ENCODE measurements around the gene RARRES1.

The RARRES1 gene

DNA sequence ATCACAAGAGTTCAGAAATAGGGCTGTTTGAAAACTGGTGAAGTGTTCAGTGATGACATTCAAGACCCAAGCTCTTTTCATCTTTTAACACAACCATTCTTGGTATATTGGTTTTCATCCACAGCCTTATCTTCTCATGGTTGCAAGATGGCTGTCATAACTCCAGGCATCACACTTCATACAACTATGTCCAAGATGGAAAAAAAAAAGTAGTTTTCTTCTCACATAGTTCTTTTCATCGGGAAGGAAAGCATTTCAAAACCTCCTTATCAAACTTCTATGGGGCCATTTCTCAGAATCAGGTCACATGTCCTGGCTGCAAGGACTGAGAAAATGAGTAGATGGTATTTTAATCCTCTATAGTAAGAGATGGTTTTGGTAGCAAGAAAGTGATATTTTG lies 48.5 kb upstream of the RARRES1 start:
- Histone ChIP-seq H3K4me1 (ENCODE audit: control insufficient read depth, insufficient read depth, low read length) (no peaks in the 10 kb centered on the region), H3K4me3 (ENCODE audit: low read depth, low read length) (no peak overlapping the region), H3K36me3 (ENCODE audit: control insufficient read depth in 2 of 2, insufficient read depth in 1 of 2, low read length in 2 of 2) (no peaks in the 10 kb centered on the region), H3K27ac (ENCODE audit: extremely low read depth, low read depth, low read length) (no peak overlapping the region), H3K9me3 (ENCODE audit: control insufficient read depth, insufficient read depth, low read depth, low read length) (no peaks in the 10 kb centered on the region)
- POLR2A ChIA-PET: no interaction called here
- no peak for TF ChIP-seq ZNF248 (tag by site-specific recombination; IDR thresholded peaks at IDR 0.05)
- TF ChIP-seq MZF1 (tag by site-specific recombination; IDR thresholded peaks at IDR 0.05; ENCODE audit: borderline replicate concordance): no peak
- TF ChIP-seq ZFP3 (tag by site-specific recombination; IDR thresholded peaks at IDR 0.05; ENCODE audit: low read depth): no peak
- no peak for TF ChIP-seq ZFHX2 (tag by site-specific recombination; conservative IDR thresholded peaks at IDR 0.05)
- TF ChIP-seq ZNF423 (tag by site-specific recombination; IDR thresholded peaks at IDR 0.05): no peak
- TF ChIP-seq ZNF664 (tag by site-specific recombination; IDR thresholded peaks at IDR 0.05): no peak
- no peak for TF ChIP-seq ZNF140 (tag by site-specific recombination; IDR thresholded peaks at IDR 0.05)
- TF ChIP-seq ZNF623 (tag by site-specific recombination; IDR thresholded peaks at IDR 0.05): no peak
- no peak for TF ChIP-seq ZNF548 (tag by site-specific recombination; IDR thresholded peaks at IDR 0.05)
- TF ChIP-seq ZNF785 (tag by site-specific recombination; IDR thresholded peaks at IDR 0.05): no peak
- TF ChIP-seq ZNF223 (tag by site-specific recombination; IDR thresholded peaks at IDR 0.05): no peak
- no peak for TF ChIP-seq ZNF354C (tag by site-specific recombination; IDR thresholded peaks at IDR 0.05; ENCODE audit: borderline replicate concordance, low read depth)
- CTCF ChIA-PET: interaction anchor here (0.5 to 0.9 kb wide), 3 partner anchors 11 to 53 kb away, joined by 3 to 4 read pairs (median 3); no protein-coding TSS in a partner anchor

DNA sequence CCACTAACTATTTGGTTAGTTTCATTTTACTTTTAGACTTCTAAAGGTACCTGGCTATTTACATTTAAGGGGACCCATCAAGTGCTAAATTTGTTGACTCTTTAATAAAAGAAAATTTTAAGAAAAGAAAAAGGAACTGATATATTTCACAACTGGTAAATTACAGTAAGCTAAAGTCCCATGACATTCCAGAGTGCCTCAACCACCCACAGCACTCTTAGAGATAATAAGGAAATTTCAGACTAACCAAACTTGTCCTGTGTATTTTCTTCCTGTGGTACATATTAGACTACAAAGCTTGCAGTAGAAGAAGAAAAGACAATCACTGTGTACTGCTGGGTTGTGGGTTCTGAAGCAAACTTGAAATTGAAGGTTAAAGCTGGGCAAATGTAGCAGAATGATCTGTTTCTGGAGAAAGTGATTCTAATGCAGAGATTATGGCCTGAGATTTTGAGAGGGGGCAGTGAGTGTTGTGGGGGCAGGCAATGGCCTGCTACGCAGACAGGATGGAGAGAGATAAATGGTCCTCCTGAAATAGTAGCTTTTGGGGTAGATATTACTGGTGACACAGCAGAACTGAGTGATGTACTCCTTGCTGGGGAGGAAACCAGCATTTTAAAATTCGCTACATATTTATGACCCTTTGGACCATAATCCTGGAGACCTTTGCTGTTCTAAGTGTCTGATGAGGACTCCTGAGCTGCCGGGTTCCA lies 45.1 kb upstream of the RARRES1 start:
- ChIA-PET CTCF (interaction anchor here (0.7 to 1.5 kb wide), 3 partner anchors 12 to 118 kb away, joined by 3 to 4 read pairs (median 4); no protein-coding TSS in a partner anchor), POLR2A (no interaction called here)
- no peak overlapping the region for H3K27ac ChIP-seq (ENCODE audit: extremely low read depth, low read depth, low read length)
- TF ChIP-seq ZNF2 (tag by site-specific recombination; IDR thresholded peaks at IDR 0.05) (no peak), TRIM28 (IDR thresholded peaks at IDR 0.05; ENCODE audit: borderline replicate concordance, low read length) (no peak), ZNF404 (tag by site-specific recombination; IDR thresholded peaks at IDR 0.05) (no peak), ZNF202 (tag by site-specific recombination; IDR thresholded peaks at IDR 0.05; ENCODE audit: borderline replicate concordance) (no peak), ZNF621 (tag by site-specific recombination; IDR thresholded peaks at IDR 0.05) (no peak), GLI4 (tag by site-specific recombination; IDR thresholded peaks at IDR 0.05) (no peak), SCRT1 (tag by site-specific recombination; IDR thresholded peaks at IDR 0.05; ENCODE audit: borderline replicate concordance) (no peak), ZNF223 (tag by site-specific recombination; IDR thresholded peaks at IDR 0.05) (no peak), EGR2 (tag by site-specific recombination; IDR thresholded peaks at IDR 0.05; ENCODE audit: low read depth) (no peak), ZBTB21 (tag by site-specific recombination; IDR thresholded peaks at IDR 0.05) (no peak), ZNF670 (tag by site-specific recombination; IDR thresholded peaks at IDR 0.05; ENCODE audit: low read depth) (no peak), ZNF133 (tag by site-specific recombination; IDR thresholded peaks at IDR 0.05) (no peak)
- TF ChIP-seq, protein P1, sequence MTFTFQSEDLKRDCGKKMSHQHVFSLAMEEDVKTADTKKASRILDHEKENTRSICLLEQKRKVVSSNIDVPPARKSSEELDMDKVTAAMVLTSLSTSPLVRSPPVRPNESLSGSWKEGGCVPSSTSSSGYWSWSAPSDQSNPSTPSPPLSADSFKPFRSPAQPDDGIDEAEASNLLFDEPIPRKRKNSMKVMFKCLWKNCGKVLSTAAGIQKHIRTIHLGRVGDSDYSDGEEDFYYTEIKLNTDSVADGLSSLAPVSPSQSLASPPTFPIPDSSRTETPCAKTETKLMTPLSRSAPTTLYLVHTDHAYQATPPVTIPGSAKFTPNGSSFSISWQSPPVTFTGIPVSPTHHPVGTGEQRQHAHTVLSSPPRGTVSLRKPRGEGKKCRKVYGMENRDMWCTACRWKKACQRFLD (tag by site-specific recombination; IDR thresholded peaks at IDR 0.05): no peak
- TF ChIP-seq, protein P2, sequence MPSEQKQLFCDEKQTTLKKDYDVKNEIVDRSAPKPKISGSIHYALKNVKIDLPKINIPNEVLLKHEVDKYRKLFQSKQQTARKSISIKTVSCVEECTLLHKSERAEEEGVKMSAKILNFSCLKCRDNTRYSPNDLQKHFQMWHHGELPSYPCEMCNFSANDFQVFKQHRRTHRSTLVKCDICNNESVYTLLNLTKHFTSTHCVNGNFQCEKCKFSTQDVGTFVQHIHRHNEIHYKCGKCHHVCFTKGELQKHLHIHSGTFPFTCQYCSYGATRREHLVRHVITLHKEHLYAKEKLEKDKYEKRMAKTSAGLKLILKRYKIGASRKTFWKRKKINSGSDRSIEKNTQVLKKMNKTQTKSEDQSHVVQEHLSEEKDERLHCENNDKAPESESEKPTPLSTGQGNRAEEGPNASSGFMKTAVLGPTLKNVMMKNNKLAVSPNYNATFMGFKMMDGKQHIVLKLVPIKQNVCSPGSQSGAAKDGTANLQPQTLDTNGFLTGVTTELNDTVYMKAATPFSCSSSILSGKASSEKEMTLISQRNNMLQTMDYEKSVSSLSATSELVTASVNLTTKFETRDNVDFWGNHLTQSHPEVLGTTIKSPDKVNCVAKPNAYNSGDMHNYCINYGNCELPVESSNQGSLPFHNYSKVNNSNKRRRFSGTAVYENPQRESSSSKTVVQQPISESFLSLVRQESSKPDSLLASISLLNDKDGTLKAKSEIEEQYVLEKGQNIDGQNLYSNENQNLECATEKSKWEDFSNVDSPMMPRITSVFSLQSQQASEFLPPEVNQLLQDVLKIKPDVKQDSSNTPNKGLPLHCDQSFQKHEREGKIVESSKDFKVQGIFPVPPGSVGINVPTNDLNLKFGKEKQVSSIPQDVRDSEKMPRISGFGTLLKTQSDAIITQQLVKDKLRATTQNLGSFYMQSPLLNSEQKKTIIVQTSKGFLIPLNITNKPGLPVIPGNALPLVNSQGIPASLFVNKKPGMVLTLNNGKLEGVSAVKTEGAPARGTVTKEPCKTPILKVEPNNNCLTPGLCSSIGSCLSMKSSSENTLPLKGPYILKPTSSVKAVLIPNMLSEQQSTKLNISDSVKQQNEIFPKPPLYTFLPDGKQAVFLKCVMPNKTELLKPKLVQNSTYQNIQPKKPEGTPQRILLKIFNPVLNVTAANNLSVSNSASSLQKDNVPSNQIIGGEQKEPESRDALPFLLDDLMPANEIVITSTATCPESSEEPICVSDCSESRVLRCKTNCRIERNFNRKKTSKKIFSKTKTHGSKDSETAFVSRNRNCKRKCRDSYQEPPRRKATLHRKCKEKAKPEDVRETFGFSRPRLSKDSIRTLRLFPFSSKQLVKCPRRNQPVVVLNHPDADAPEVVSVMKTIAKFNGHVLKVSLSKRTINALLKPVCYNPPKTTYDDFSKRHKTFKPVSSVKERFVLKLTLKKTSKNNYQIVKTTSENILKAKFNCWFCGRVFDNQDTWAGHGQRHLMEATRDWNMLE (tag by site-specific recombination; conservative IDR thresholded peaks at IDR 0.05; ENCODE audit: low read depth): no peak
- TF ChIP-seq, protein P3, sequence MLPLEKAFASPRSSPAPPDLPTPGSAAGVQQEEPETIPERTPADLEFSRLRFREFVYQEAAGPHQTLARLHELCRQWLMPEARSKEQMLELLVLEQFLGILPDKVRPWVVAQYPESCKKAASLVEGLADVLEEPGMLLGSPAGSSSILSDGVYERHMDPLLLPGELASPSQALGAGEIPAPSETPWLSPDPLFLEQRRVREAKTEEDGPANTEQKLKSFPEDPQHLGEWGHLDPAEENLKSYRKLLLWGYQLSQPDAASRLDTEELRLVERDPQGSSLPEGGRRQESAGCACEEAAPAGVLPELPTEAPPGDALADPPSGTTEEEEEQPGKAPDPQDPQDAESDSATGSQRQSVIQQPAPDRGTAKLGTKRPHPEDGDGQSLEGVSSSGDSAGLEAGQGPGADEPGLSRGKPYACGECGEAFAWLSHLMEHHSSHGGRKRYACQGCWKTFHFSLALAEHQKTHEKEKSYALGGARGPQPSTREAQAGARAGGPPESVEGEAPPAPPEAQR (tag by site-specific recombination; IDR thresholded peaks at IDR 0.05): no peak
- TF ChIP-seq, protein P4, sequence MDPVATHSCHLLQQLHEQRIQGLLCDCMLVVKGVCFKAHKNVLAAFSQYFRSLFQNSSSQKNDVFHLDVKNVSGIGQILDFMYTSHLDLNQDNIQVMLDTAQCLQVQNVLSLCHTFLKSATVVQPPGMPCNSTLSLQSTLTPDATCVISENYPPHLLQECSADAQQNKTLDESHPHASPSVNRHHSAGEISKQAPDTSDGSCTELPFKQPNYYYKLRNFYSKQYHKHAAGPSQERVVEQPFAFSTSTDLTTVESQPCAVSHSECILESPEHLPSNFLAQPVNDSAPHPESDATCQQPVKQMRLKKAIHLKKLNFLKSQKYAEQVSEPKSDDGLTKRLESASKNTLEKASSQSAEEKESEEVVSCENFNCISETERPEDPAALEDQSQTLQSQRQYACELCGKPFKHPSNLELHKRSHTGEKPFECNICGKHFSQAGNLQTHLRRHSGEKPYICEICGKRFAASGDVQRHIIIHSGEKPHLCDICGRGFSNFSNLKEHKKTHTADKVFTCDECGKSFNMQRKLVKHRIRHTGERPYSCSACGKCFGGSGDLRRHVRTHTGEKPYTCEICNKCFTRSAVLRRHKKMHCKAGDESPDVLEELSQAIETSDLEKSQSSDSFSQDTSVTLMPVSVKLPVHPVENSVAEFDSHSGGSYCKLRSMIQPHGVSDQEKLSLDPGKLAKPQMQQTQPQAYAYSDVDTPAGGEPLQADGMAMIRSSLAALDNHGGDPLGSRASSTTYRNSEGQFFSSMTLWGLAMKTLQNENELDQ (tag by site-specific recombination; IDR thresholded peaks at IDR 0.05; ENCODE audit: low read depth): no peak

More for the DNA sequence above, 45.1 kb upstream of the RARRES1 start:
- Histone ChIP-seq H3K4me3 (ENCODE audit: low read depth, low read length) (no peak overlapping the region), H3K9me3 (ENCODE audit: control insufficient read depth, insufficient read depth, low read depth, low read length) (no peaks in the 10 kb centered on the region), H3K36me3 (ENCODE audit: control insufficient read depth in 2 of 2, insufficient read depth in 1 of 2, low read length in 2 of 2) (no peaks in the 10 kb centered on the region), H3K4me1 (ENCODE audit: control insufficient read depth, insufficient read depth, low read length) (no peaks in the 10 kb centered on the region)
